GM23248 (cell line): ENCODE results near the gene UCKL1.

Experiments
- EZH2 ChIP-seq: fragments of 200-600 bp; sonication (generic); IDR thresholded peaks from 2 replicates; pipeline ENCODE4 v1.6.1; 2018; ENCODE audit warnings: antibody characterized with exemption, mild to moderate bottlenecking; ENCODE audit not compliant: insufficient read depth, poor library complexity, severe bottlenecking
- EZH2phosphoT487 ChIP-seq: fragments of 200-600 bp; sonication (generic); IDR thresholded peaks from 2 replicates; pipeline ENCODE4 v1.6.1; 2018; ENCODE audit warnings: antibody characterized with exemption, moderate library complexity, mild to moderate bottlenecking, low read depth; ENCODE audit not compliant: insufficient read depth

DNA sequence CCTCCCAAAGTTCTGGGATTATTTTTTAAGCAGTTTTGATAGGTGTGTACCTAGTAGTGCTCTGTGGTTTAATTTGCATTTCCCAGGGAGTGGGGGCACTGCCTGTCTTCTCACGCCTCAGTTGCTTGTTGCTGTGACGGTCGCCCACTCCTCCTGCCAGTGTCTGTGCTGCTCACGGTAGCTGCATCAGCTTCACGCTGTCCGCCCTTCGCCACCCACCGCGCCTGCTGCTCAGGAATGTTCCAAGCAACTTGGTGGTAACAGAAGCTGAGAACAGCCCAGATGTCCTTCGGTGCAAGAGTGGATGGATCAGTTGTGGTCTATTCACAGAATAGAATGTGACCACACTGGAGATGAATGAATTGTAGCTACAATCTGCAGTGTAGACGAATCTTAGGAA is 38.4 kb downstream of the UCKL1 start:
- TF ChIP-seq EZH2 (no peak), EZH2phosphoT487 (no peak)
